Stimulated activated CD8-positive, alpha-beta memory T cell treated with anti-CD3 and anti-CD28 coated beads, Interleukin-4, amount 100 ng/mL, for 4 hours (primary cell): ENCODE measurements around the gene CMBL.
"Not testable (repeated sequence)": the region's sequence is repeated elsewhere in the genome, so short reads cannot be mapped to it uniquely, and the experiment has no call there.

ENCODE experiments used
- DNase-seq, 2 donors: peaks; one replicate each; pipeline ENCODE4 v3.0.0-alpha.2; 2020; ENCODE audit warnings: low read depth in 2 of 2, low spot score in 1 of 2

Gene CMBL

GRCh38 chr5:10307206-10308148 lies at the start of gene CMBL:
CMBL (minus strand) TSS chr5:10307902; CDS start chr5:10290762, 17,140 bp downstream.
- no peak for DNase-seq

- DNase-seq: no peak
Measured at GRCh38 chr5:10355071-10355889, 47.6 kb upstream of the CMBL start.

- no peak for DNase-seq
Measured at GRCh38 chr5:10354048-10354872, 46.6 kb upstream of the CMBL start.

GRCh38 chr5:10353241-10354047 lies 45.7 kb upstream of the CMBL start, which contains the start of gene MARCHF6:
MARCHF6 (plus strand) TSS chr5:10353695; CDS start chr5:10353899, 204 bp downstream.
- DNase-seq: peak; percentile 89

GRCh38 chr5:10352430-10353240 lies 44.9 kb upstream of the CMBL start:
- no peak for DNase-seq

GRCh38 chr5:10351919-10352318 lies 44.2 kb upstream of the CMBL start:
- no peak for DNase-seq

GRCh38 chr5:10351199-10351905 lies 43.6 kb upstream of the CMBL start:
- no peak for DNase-seq

GRCh38 chr5:10348258-10348657 lies 40.6 kb upstream of the CMBL start:
- no peak for DNase-seq

GRCh38 chr5:10344461-10345106 lies 36.9 kb upstream of the CMBL start:
- DNase-seq: not testable (repeated sequence)

GRCh38 chr5:10343486-10343885 lies 35.8 kb upstream of the CMBL start:
- no peak for DNase-seq

GRCh38 chr5:10339958-10340357 lies 32.3 kb upstream of the CMBL start:
- no peak for DNase-seq

- no peak for DNase-seq
Measured at GRCh38 chr5:10339058-10339811, 31.5 kb upstream of the CMBL start.

GRCh38 chr5:10338686-10339057 lies 31.0 kb upstream of the CMBL start:
- no peak for DNase-seq

- no peak for DNase-seq
Measured at GRCh38 chr5:10337986-10338385, 30.3 kb upstream of the CMBL start.

- no peak for DNase-seq
Measured at GRCh38 chr5:10337107-10337506, 29.4 kb upstream of the CMBL start.

- no peak for DNase-seq
Measured at GRCh38 chr5:10335711-10336470, 28.2 kb upstream of the CMBL start.

- DNase-seq: no peak
Measured at GRCh38 chr5:10334831-10335230, 27.1 kb upstream of the CMBL start.
